ENCODE measurements around the gene CHPF.

DNA sequence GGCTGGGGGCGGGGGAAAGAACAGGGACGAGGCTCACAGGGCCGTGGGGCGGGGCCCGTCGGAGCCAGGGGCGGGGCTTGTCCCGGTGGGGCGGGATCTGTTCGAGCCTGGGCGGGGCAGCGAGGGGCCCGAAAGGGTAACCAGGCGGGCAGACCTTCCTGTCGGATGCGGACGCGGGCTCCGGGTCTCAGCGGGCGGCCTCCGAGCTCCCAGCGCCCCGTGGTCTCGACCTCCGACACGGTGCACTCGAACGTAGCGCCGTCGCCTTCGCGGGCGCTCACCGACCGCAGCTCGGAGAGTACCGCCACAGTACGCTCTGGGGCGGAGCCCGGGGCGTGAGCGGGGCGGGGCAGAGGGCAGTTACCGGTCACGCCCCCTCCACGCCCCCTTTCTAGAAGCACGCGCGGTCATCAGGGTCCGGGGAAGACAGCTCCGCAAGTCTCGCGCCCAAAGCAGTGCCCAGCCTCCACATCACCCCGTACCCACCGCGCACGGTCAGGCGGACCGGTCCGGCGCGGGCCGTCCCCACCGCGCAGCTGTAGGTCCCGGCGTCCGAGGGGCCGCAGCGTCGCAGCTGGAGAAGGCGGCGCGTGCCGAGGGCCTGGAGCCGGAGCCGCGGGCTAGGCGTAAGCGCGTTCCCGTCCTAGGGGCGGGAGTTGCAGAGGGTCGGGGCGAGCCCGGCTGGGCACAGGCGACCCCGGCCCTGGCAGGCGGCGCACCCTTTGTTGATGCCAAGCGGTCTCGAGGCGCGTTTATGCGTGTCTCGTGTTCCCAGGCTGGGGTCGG, 9.0 kb upstream of the CHPF start:
- TF ChIP-seq, protein P1, sequence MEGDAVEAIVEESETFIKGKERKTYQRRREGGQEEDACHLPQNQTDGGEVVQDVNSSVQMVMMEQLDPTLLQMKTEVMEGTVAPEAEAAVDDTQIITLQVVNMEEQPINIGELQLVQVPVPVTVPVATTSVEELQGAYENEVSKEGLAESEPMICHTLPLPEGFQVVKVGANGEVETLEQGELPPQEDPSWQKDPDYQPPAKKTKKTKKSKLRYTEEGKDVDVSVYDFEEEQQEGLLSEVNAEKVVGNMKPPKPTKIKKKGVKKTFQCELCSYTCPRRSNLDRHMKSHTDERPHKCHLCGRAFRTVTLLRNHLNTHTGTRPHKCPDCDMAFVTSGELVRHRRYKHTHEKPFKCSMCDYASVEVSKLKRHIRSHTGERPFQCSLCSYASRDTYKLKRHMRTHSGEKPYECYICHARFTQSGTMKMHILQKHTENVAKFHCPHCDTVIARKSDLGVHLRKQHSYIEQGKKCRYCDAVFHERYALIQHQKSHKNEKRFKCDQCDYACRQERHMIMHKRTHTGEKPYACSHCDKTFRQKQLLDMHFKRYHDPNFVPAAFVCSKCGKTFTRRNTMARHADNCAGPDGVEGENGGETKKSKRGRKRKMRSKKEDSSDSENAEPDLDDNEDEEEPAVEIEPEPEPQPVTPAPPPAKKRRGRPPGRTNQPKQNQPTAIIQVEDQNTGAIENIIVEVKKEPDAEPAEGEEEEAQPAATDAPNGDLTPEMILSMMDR (IDR thresholded peaks at IDR 0.05): no peak
- TF ChIP-seq POLR2A (IDR thresholded peaks at IDR 0.05): peak in 1 of 2 donors; percentile 23
